ENCODE results near the gene SERPINB6. TPM values are rescaled to one million over a fixed set of nuclear protein-coding genes. Genes with fewer than 3 reads are reported as not detected.

The SERPINB6 gene
- total and polyA plus RNA-seq, 2 of the 4 experiments (the other 2 are of a cell fraction): 37.1 to 91.1 TPM

- Histone ChIP-seq H3K18ac (ENCODE audit: low read depth, low read length) (no peak overlapping the region), H3K36me3 (ENCODE audit: control insufficient read depth, insufficient read depth, low read length) (peaks cover 10% of the 10 kb centered on the region; the same call in 1 of the 2 replicates), H3K23ac (ENCODE audit: low read depth, low read length) (no peak overlapping the region), H2AK9ac (replicated peaks; ENCODE audit: low read depth, low read length, poor library complexity) (no peak overlapping the region), H3K4me3 (ENCODE audit: insufficient read depth, low read depth, low read length) (no peak overlapping the region), H2BK20ac (ENCODE audit: low read depth, low read length) (no peak overlapping the region), H3K9me3 (ENCODE audit: control insufficient read depth, insufficient read depth, low read length) (no peaks in the 10 kb centered on the region), H3K9me1 (ENCODE audit: insufficient read depth, low read length) (peaks cover 36% of the 10 kb centered on the region), H3K79me1 (ENCODE audit: low read depth in 1 of 2, low read length in 2 of 2) (peaks cover 57 to 84% of the 10 kb centered on the region in 2 experiments), H3K4me1 (ENCODE audit: control insufficient read depth, insufficient read depth, low read length) (peaks cover 16% of the 10 kb centered on the region), H3K27ac (ENCODE audit: insufficient read depth, low read length) (no peak overlapping the region), H3K14ac (replicated peaks; ENCODE audit: low read depth, low read length) (no peak overlapping the region), H2AFZ (replicated peaks; ENCODE audit: low read length, poor library complexity) (no peak overlapping the region), H2AK5ac (ENCODE audit: low read depth, low read length) (no peak overlapping the region), H4K8ac (ENCODE audit: low read depth in 2 of 2, low read length in 2 of 2) (no peak overlapping the region), H4K5ac (ENCODE audit: low read depth, low read length) (no peak overlapping the region), H3K4me2 (ENCODE audit: low read depth, low read length) (no peak overlapping the region), H2BK120ac (ENCODE audit: low read depth, low read length) (no peak overlapping the region), H4K20me1 (ENCODE audit: insufficient read depth, low read length) (peaks cover 18% of the 10 kb centered on the region; the same call in 1 of the 2 replicates), H2BK15ac (ENCODE audit: low read depth, low read length) (no peak overlapping the region), H2BK5ac (ENCODE audit: low read depth, low read length, poor library complexity, severe bottlenecking) (no peak overlapping the region), H3K9ac (ENCODE audit: low read depth, low read length) (no peak overlapping the region), H3K27me3 (ENCODE audit: control insufficient read depth, insufficient read depth, low read length) (no peaks in the 10 kb centered on the region), H3K4ac (ENCODE audit: low read depth, low read length) (no peak overlapping the region), H4K91ac (ENCODE audit: insufficient read depth, low read depth, low read length) (no peak overlapping the region), H3K56ac (ENCODE audit: extremely low read depth, insufficient read depth, low read length) (no peak overlapping the region)
- CTCF ChIA-PET: no interaction called here
- POLR2A ChIA-PET (ENCODE audit: unreplicated experiment): no interaction called here
- ATAC-seq (ENCODE audit: low read depth): no peak
- dilution Hi-C loops (cut with HindIII; ENCODE audit: low sequenced_read_pairs, unreplicated experiment) (no loop called here), in situ Hi-C loops (cut with MboI; ENCODE audit: low sequenced_read_pairs) (no loop called here), intact Hi-C loops (cut with micrococcal nuclease) (no loop called here)
- no CpG with 5 or more reads among the region's 3 CpGs for WGBS, 2 experiments (ENCODE audit: extremely low coverage in 2 of 2, insufficient read length in 1 of 2)
- TF ChIP-seq SMC3 (IDR thresholded peaks at IDR 0.05; ENCODE audit: low read depth, low read length) (no peak), NFE2L2 (IDR thresholded peaks at IDR 0.05; ENCODE audit: low read depth, low read length) (no peak), USF2 (IDR thresholded peaks at IDR 0.05; ENCODE audit: low read depth, low read length) (no peak), MAFK (IDR thresholded peaks at IDR 0.05; ENCODE audit: low read depth, low read length) (no peak), MAZ (IDR thresholded peaks at IDR 0.05; ENCODE audit: borderline replicate concordance, low read depth, low read length) (no peak), POLR2A (IDR thresholded peaks at IDR 0.05; ENCODE audit: low read depth, low read length) (no peak)
- TF ChIP-seq, protein P1, sequence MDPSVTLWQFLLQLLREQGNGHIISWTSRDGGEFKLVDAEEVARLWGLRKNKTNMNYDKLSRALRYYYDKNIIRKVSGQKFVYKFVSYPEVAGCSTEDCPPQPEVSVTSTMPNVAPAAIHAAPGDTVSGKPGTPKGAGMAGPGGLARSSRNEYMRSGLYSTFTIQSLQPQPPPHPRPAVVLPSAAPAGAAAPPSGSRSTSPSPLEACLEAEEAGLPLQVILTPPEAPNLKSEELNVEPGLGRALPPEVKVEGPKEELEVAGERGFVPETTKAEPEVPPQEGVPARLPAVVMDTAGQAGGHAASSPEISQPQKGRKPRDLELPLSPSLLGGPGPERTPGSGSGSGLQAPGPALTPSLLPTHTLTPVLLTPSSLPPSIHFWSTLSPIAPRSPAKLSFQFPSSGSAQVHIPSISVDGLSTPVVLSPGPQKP (IDR thresholded peaks at IDR 0.05; ENCODE audit: borderline replicate concordance, low read depth, low read length): no peak
- DNase-seq: no peak
- BruUV-seq (replicated peaks): no TSS peak
Measured at GRCh38 chr6:2962636-2963035, 8.7 kb downstream of the SERPINB6 start.
